GM23338 (cell line): ENCODE results near the gene LRRC18.

Source experiments
- CREB1 ChIP-seq: fragments of 250-450 bp; sonication (Bioruptor Pico); IDR thresholded peaks from 2 replicates; pipeline ENCODE4 v1.5.0; 2020; ENCODE audit warnings: low read depth, mild to moderate bottlenecking, moderate library complexity
- EZH2 ChIP-seq: fragments of 200-600 bp; sonication (generic); IDR thresholded peaks from one replicate; pipeline ENCODE4 v1.8.0; 2017; ENCODE audit warnings: antibody characterized with exemption, mild to moderate bottlenecking, low read depth; ENCODE audit not compliant: unreplicated experiment
- EZH2phosphoT487 ChIP-seq: fragments of 200-600 bp; sonication (generic); IDR thresholded peaks from one replicate; pipeline ENCODE4 v1.8.1; 2018; ENCODE audit warnings: antibody characterized with exemption; ENCODE audit not compliant: unreplicated experiment
- JUNB ChIP-seq: IDR thresholded peaks from one replicate; pipeline ENCODE4 v1.6.1; 2016; ENCODE audit warnings: antibody characterized with exemption; ENCODE audit not compliant: unreplicated experiment
- NANOG ChIP-seq: IDR thresholded peaks from 2 replicates; pipeline ENCODE4 v1.6.1; 2016; ENCODE audit warnings: antibody characterized with exemption, borderline replicate concordance
- POLR2AphosphoS5 ChIP-seq: IDR thresholded peaks from 2 replicates; pipeline ENCODE4 v1.6.1; 2016; ENCODE audit warnings: antibody characterized with exemption, low read depth
- STAT1 ChIP-seq: IDR thresholded peaks from one replicate; pipeline ENCODE4 v1.6.1; 2016; ENCODE audit warnings: antibody characterized with exemption; ENCODE audit not compliant: unreplicated experiment
- ZNF114 ChIP-seq: fragments of 250-450 bp; sonication (Bioruptor Pico); IDR thresholded peaks from 2 replicates; pipeline ENCODE4 v1.5.0; 2020; ENCODE audit warnings: mild to moderate bottlenecking, moderate library complexity
- ZNF331 ChIP-seq: fragments of 250-450 bp; sonication (Bioruptor Pico); IDR thresholded peaks from 2 replicates; pipeline ENCODE4 v1.5.0; 2020; ENCODE audit warnings: low read depth, mild to moderate bottlenecking, moderate library complexity
- TF ChIP-seq, protein P1 (sequence below), 2 experiments: fragments of 200-600 bp in 1 of 2; sonication (generic) in 1 of 2; conservative IDR thresholded peaks; 2 replicates each; pipeline versions ENCODE4 v1.5.1 to v1.6.1; 2016 to 2017; ENCODE audit warnings: antibody characterized with exemption in 2 of 2, low read depth in 2 of 2, mild to moderate bottlenecking in 2 of 2, moderate library complexity in 1 of 2
- TF ChIP-seq, protein P2 (sequence below): IDR thresholded peaks from 2 replicates; pipeline ENCODE4 v1.6.1; 2016; ENCODE audit warnings: antibody characterized with exemption
- TF ChIP-seq, protein P3 (sequence below): IDR thresholded peaks from one replicate; pipeline ENCODE4 v1.6.1; 2018; ENCODE audit warnings: antibody characterized with exemption; ENCODE audit not compliant: unreplicated experiment
- TF ChIP-seq, protein P4 (sequence below): fragments of 250-450 bp; sonication (Bioruptor Pico); IDR thresholded peaks from 2 replicates; pipeline ENCODE4 v1.5.0; 2020; ENCODE audit warnings: mild to moderate bottlenecking, moderate library complexity

DNA sequence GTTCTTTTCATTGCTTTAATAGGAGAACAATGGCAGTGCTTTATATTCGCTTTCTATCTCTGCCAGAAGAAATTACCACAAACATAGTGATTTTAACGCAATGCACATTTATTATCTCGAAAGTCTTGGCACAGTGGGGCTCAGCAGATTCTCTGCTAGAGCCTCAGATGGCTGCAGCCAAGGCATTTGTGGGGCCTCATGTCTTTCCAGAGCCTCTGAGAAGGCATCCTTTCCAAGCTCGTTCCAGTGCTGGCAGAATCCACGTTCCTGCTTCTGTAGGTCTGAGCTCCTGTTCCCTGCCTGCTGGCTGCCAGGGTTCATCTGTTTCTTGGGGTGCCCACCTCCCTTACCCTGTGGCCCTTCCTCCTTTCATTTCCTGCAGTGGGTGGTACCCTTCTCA lies 60.2 kb downstream of the LRRC18 start:
- TF ChIP-seq EZH2 (no peak), POLR2AphosphoS5 (no peak), JUNB (no peak), CREB1 (CRISPR knock-in tag) (no peak), EZH2phosphoT487 (no peak), NANOG (no peak), STAT1 (no peak), ZNF331 (CRISPR knock-in tag) (no peak), ZNF114 (CRISPR knock-in tag) (no peak)
- TF ChIP-seq, protein P1, sequence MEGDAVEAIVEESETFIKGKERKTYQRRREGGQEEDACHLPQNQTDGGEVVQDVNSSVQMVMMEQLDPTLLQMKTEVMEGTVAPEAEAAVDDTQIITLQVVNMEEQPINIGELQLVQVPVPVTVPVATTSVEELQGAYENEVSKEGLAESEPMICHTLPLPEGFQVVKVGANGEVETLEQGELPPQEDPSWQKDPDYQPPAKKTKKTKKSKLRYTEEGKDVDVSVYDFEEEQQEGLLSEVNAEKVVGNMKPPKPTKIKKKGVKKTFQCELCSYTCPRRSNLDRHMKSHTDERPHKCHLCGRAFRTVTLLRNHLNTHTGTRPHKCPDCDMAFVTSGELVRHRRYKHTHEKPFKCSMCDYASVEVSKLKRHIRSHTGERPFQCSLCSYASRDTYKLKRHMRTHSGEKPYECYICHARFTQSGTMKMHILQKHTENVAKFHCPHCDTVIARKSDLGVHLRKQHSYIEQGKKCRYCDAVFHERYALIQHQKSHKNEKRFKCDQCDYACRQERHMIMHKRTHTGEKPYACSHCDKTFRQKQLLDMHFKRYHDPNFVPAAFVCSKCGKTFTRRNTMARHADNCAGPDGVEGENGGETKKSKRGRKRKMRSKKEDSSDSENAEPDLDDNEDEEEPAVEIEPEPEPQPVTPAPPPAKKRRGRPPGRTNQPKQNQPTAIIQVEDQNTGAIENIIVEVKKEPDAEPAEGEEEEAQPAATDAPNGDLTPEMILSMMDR (conservative IDR thresholded peaks at IDR 0.05; ENCODE audit: low read depth in 2 of 2) = no peak
- TF ChIP-seq, protein P2, sequence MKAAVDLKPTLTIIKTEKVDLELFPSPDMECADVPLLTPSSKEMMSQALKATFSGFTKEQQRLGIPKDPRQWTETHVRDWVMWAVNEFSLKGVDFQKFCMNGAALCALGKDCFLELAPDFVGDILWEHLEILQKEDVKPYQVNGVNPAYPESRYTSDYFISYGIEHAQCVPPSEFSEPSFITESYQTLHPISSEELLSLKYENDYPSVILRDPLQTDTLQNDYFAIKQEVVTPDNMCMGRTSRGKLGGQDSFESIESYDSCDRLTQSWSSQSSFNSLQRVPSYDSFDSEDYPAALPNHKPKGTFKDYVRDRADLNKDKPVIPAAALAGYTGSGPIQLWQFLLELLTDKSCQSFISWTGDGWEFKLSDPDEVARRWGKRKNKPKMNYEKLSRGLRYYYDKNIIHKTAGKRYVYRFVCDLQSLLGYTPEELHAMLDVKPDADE = no peak
- TF ChIP-seq, protein P3, sequence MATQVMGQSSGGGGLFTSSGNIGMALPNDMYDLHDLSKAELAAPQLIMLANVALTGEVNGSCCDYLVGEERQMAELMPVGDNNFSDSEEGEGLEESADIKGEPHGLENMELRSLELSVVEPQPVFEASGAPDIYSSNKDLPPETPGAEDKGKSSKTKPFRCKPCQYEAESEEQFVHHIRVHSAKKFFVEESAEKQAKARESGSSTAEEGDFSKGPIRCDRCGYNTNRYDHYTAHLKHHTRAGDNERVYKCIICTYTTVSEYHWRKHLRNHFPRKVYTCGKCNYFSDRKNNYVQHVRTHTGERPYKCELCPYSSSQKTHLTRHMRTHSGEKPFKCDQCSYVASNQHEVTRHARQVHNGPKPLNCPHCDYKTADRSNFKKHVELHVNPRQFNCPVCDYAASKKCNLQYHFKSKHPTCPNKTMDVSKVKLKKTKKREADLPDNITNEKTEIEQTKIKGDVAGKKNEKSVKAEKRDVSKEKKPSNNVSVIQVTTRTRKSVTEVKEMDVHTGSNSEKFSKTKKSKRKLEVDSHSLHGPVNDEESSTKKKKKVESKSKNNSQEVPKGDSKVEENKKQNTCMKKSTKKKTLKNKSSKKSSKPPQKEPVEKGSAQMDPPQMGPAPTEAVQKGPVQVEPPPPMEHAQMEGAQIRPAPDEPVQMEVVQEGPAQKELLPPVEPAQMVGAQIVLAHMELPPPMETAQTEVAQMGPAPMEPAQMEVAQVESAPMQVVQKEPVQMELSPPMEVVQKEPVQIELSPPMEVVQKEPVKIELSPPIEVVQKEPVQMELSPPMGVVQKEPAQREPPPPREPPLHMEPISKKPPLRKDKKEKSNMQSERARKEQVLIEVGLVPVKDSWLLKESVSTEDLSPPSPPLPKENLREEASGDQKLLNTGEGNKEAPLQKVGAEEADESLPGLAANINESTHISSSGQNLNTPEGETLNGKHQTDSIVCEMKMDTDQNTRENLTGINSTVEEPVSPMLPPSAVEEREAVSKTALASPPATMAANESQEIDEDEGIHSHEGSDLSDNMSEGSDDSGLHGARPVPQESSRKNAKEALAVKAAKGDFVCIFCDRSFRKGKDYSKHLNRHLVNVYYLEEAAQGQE = no peak
- TF ChIP-seq, protein P4, sequence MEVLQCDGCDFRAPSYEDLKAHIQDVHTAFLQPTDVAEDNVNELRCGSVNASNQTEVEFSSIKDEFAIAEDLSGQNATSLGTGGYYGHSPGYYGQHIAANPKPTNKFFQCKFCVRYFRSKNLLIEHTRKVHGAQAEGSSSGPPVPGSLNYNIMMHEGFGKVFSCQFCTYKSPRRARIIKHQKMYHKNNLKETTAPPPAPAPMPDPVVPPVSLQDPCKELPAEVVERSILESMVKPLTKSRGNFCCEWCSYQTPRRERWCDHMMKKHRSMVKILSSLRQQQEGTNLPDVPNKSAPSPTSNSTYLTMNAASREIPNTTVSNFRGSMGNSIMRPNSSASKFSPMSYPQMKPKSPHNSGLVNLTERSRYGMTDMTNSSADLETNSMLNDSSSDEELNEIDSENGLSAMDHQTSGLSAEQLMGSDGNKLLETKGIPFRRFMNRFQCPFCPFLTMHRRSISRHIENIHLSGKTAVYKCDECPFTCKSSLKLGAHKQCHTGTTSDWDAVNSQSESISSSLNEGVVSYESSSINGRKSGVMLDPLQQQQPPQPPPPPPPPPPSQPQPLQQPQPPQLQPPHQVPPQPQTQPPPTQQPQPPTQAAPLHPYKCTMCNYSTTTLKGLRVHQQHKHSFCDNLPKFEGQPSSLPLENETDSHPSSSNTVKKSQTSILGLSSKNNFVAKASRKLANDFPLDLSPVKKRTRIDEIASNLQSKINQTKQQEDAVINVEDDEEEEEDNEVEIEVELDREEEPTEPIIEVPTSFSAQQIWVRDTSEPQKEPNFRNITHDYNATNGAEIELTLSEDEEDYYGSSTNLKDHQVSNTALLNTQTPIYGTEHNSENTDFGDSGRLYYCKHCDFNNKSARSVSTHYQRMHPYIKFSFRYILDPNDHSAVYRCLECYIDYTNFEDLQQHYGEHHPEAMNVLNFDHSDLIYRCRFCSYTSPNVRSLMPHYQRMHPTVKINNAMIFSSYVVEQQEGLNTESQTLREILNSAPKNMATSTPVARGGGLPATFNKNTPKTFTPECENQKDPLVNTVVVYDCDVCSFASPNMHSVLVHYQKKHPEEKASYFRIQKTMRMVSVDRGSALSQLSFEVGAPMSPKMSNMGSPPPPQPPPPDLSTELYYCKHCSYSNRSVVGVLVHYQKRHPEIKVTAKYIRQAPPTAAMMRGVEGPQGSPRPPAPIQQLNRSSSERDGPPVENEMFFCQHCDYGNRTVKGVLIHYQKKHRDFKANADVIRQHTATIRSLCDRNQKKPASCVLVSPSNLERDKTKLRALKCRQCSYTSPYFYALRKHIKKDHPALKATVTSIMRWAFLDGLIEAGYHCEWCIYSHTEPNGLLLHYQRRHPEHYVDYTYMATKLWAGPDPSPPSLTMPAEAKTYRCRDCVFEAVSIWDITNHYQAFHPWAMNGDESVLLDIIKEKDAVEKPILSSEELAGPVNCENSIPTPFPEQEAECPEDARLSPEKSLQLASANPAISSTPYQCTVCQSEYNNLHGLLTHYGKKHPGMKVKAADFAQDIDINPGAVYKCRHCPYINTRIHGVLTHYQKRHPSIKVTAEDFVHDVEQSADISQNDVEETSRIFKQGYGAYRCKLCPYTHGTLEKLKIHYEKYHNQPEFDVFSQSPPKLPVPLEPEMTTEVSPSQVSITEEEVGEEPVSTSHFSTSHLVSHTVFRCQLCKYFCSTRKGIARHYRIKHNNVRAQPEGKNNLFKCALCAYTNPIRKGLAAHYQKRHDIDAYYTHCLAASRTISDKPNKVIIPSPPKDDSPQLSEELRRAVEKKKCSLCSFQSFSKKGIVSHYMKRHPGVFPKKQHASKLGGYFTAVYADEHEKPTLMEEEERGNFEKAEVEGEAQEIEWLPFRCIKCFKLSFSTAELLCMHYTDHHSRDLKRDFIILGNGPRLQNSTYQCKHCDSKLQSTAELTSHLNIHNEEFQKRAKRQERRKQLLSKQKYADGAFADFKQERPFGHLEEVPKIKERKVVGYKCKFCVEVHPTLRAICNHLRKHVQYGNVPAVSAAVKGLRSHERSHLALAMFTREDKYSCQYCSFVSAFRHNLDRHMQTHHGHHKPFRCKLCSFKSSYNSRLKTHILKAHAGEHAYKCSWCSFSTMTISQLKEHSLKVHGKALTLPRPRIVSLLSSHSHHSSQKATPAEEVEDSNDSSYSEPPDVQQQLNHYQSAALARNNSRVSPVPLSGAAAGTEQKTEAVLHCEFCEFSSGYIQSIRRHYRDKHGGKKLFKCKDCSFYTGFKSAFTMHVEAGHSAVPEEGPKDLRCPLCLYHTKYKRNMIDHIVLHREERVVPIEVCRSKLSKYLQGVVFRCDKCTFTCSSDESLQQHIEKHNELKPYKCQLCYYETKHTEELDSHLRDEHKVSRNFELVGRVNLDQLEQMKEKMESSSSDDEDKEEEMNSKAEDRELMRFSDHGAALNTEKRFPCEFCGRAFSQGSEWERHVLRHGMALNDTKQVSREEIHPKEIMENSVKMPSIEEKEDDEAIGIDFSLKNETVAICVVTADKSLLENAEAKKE (CRISPR knock-in tag) = no peak
